ENCODE results near the gene OR5K4. TPM values are rescaled to one million over a fixed set of nuclear protein-coding genes. Genes with fewer than 3 reads are reported as not detected.

Gene OR5K4
- total RNA-seq, result not detected in 2 replicates

GRCh38 chr3:98353554-98353953 lies at the start of gene OR5K4:
OR5K4 (plus strand) TSS chr3:98353854; CDS start chr3:98353854, 0 bp downstream.

GRCh38 chr3:98390366-98390765 lies 36.7 kb downstream of the OR5K4 start, which contains the start of gene OR5K3:
OR5K3 (plus strand) TSS chr3:98390666; CDS start chr3:98390666, 0 bp downstream.

Other genes starting within 250 kb of the OR5K4 start
- gene OR5H1, start 223.1 kb upstream of the OR5K4 start, total RNA-seq, result not detected in 2 replicates
- gene OR5H14, start 206.4 kb upstream of the OR5K4 start, total RNA-seq, result not detected in 2 replicates
- gene OR5H15, start 187.2 kb upstream of the OR5K4 start, total RNA-seq, result not detected in 2 replicates
- gene OR5H6, start 89.6 kb upstream of the OR5K4 start, total RNA-seq, result not detected in 2 replicates
- not detected in 2 replicates for gene OR5H2, start 71.3 kb upstream of the OR5K4 start, total RNA-seq
- gene OR5K3, start 36.8 kb downstream of the OR5K4 start, total RNA-seq, result not detected in 2 replicates
- gene OR5K1, start 109.3 kb downstream of the OR5K4 start, total RNA-seq, result not detected in 2 replicates
- gene OR5K2, start 143.8 kb downstream of the OR5K4 start, total RNA-seq, result not detected in 2 replicates
- gene CLDND1, start 169.0 kb downstream of the OR5K4 start, total RNA-seq, result 88.8 and 96.8 TPM in 2 replicates
- gene GPR15, start 178.1 kb downstream of the OR5K4 start, total RNA-seq, result not detected in 2 replicates
- gene CPOX, start 239.8 kb downstream of the OR5K4 start, total RNA-seq, result 14.3 and 15.7 TPM in 2 replicates